PC-3 (cell line): ENCODE data around the gene SHANK3.

ENCODE experiments used
- EZH2 ChIP-seq: fragments of 300-600 bp; sonication (generic); IDR thresholded peaks from one replicate; pipeline ENCODE4 v1.6.1; 2017; ENCODE audit warnings: antibody characterized with exemption, mild to moderate bottlenecking, low read length; ENCODE audit not compliant: unreplicated experiment
- TF ChIP-seq, protein P1 (sequence below): fragments of 300-600 bp; sonication (generic); conservative IDR thresholded peaks from 2 replicates; pipeline ENCODE4 v1.5.1; 2017; ENCODE audit warnings: antibody characterized with exemption, low read depth, mild to moderate bottlenecking, low read length

DNA sequence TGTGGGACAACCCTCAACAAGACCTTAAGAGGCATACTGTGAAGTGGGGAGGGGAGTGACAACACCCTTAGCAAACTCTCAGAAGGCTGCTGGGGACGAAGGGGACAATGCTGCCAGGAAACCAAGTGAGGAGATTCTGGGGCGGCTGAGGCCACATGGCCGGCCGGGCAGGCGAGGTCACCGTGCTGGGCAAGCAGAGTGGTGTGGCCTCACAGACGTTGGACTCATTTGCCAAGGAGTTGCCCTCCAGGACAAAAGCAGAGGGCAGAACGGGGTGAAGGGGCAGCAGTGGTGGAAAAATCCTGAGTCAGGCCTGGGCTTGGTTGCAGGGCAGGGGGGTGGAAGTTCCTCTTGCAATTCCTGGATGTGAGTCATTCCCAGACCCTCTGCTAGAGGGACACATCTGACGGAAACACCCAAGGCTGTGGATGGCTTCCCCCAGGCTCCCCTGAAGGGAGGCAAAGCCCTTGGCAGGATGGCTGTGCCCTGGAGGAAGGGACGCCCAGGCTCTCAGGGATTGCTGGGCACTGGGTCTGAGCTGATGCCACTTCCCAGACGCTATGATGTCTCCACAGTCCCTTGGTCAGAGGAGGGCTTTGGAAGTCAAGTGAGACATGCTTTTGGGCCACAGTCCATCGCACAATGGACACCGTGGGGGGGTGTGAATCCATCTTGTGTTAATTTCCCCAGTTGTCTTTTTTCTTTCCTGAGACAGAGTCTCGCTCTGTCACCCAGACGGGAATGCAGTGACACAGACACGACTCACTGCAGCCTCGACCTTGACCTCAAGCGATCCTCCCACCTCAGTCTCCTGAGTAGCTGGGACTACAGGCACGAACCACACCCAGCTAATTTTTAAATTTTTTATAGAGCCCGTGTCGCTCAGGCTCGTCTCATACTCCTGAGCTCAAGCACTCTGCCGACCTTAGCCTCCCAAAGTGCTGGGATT is 16.2 kb upstream of the SHANK3 start:
- no peak for TF ChIP-seq EZH2
- TF ChIP-seq, protein P1, sequence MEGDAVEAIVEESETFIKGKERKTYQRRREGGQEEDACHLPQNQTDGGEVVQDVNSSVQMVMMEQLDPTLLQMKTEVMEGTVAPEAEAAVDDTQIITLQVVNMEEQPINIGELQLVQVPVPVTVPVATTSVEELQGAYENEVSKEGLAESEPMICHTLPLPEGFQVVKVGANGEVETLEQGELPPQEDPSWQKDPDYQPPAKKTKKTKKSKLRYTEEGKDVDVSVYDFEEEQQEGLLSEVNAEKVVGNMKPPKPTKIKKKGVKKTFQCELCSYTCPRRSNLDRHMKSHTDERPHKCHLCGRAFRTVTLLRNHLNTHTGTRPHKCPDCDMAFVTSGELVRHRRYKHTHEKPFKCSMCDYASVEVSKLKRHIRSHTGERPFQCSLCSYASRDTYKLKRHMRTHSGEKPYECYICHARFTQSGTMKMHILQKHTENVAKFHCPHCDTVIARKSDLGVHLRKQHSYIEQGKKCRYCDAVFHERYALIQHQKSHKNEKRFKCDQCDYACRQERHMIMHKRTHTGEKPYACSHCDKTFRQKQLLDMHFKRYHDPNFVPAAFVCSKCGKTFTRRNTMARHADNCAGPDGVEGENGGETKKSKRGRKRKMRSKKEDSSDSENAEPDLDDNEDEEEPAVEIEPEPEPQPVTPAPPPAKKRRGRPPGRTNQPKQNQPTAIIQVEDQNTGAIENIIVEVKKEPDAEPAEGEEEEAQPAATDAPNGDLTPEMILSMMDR, result no peak
